AG08396 (cell line): Measurements from ENCODE around the gene SMPD3.
A peak's percentile ranks its signal among the peaks of the same experiment; 100 is the strongest.

Experiments used
- DNase-seq: peaks from one replicate; pipeline ENCODE4 v3.0.0; 2012; ENCODE audit warnings: low spot score, mixed read lengths

The SMPD3 gene

DNA sequence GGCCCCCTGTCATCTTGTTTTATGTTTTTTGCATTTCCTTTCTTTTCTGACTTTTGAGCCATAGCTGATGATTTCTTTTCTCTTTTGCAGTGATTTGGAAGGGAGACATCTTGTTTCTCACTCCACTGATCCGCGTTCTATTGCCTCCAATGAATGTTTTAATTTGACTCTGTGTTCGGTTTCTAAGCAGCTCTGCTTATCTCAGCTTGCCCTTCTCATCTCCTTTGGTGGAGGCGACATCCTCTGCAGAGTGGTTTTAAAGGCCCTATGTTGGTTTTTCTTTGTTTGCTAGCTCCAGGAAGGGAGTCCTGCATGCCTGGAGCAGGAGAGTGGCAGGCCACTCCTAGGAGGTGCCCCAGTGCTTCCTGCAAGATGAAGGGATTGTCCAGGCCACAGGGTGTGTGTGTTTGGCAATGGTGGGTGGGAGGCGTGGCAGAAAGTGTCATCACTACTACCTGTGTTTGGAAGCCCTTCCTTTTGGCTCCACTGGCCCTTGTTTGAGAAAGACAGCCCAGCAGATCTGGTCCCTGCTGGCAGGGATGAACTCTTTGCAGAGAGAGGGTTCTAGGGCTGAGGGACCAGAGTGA lies 13.6 kb downstream of the SMPD3 start:
- DNase-seq, result no peak

DNA sequence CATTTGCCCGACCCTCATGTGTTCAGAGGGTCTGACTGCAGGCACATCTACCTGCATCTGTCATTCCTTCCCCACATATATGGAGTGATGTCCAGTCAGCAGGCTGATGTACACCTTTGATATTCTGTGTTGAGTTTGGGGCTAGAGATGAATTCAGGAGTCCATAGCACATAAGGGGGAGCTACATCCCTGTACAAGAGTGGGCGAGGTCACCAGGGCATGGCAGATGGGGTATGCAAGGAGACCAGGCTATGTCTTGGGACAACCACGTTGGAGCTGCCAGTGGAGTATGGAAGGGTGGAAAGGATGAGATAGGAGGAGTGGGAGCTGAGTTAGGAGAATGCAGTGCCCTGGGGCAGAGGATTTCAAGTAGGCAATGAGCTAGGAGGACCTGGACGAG lies 15.0 kb downstream of the SMPD3 start:
- no peak for DNase-seq

DNA sequence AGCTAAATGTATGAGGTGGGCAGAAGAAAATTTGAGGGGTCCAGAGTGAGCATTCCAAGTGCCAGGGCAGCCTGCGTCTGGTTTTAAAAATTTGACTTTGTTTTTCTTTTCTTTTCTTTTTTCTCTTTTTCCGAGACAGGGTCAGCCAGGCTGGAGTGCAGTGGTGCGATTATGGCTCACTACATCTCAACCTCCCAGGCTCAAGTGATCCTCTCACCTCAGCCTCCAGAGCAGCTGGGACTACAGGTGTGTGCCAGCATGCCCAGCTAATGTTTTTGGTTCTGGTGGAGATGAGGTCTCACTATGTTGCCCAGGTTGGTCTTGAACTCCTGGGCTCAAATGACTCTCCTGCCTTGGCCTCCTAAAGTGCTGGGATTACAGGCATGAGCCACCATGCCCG lies 15.6 kb downstream of the SMPD3 start:
- no peak for DNase-seq

DNA sequence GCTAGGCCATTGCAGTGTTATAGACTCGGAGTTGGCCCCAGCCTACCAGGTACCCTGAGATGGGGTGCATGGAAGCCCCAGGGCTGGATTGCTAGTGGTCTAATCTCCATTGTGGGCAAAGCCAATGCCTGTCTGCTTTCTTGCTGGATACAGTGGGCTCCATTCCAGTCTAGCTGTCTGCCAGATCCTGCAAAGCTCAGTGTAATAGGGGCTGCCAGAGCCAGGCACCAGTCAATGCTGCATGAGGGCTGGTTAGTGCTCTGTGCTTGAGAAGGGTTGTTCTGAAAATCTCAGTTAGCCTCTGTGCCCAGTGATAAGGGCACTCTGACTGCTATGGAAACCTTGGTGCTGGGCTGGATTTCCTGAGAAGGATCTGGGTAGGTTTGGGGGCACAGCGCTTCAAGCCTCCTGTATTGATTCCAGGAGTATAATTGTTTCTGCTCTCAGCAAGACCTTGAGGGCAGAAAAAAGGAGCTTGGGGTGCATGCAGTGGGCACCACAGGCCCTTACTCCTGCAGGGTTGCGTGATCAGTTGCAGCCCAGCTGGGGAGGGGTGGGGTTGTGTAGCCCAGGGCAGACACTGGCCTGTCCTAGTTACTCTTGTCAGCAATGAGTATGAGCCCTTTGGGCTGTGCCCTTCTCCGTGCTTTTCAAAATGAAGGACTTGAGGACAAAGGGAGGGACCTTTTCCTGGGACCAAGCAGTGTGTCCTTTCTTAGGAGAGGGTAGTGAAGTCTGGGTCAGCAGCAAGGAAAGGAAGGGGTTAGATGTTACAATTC lies 19.0 kb downstream of the SMPD3 start:
- no peak for DNase-seq

DNA sequence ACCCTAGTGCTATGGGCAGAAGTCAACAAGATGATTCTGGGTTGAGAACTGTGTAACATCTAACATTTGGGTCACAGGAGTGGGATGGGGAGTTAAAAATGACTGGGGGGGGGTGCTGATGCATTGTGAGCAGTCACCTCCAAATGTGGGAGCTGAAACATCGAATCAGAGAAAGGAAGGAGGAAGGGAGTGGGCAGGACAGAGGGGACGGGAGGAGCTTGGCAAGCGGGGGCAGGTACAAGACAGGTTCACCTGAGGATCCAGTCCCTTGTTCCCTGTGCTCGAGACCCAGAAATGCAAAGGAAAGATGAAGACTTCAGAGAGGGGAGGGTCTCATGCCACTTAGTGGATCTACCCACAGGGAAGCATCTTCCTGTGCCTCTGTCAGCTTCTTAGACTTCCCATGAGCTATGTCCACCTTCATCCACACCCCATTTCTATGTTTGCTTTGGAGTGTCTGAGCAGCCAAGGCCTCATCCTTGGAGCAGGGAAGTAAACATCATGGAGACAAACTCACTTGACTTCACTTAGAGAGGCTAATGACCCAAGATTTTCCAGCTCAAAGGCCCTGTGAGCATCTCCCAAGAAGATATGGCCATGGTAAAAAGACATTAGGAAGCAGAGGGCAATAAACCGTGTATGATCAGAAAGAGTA lies 20.5 kb downstream of the SMPD3 start:
- DNase-seq, result no peak

DNA sequence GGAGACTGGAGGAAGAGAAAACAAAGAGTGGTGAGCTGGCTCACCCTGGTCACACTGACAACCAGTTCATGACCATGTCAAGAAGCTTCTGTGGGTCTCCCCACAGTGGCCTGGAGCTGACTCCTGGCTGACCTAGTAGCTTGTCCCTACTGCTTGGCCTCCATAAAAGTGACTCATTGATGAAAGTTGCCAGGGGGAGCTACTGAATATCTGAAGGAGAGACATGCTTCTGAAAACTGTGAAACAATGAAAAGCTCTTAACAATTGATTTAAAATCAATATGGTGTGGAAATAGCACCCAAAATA lies 22.0 kb downstream of the SMPD3 start:
- no peak for DNase-seq

DNA sequence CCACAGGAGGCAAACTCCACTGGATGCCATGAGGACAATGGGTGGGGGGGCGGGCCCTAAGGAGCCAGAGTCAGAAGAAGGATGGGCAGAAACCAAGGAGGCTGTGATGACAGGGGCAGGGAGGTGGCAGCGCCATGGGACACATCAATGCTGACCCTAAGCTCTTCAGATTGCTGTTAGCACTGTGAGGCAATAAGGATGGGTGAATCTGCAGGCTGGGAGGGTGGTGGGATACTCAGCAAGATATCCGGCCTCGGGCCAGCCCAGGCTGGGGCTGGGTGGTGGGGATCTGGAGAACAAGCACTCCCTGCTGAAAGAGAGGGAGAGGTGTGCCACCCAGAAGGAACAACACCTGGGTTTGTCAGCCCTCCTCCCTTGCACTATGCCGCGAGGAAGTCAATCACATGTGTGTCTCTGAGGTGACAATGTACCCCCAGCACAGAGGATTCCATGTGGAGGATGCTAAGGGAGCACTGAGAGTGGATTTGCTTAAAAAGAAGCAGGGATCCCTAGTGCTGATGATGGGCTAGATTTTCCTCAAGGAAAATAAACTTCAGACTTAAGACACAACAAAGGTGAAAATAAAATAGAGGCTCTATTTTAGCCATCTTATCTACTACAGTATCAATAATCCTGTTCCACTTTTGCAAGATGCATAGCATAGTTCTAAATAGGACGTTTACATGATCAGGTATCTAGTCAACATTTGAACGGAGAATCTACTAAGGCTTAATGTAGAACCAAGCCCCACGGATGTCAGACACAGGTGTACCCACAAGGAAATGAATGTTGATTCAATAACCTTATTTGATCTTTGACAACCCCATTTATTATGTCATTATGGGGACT lies 22.6 kb downstream of the SMPD3 start:
- no peak for DNase-seq

DNA sequence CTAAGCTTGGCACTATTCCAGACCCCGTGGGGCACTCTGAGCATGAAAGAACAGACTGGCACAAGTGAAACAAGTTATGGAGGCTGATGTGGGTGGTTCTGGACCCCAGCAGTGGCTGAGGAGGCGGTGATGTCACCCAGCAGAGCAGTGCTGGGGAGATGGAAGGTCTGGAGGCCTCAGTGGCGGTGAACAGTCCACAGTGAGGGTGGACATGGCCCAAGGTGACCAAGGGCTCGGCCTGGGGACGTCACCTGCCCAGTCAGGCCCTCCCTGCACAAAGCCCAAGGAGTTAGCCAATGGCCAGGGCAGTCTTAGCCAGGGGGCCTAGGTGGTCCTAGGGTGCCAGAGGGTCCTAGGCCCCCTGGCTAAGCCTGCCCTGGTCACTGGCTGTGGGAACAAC lies 24.5 kb downstream of the SMPD3 start:
- DNase-seq, result no peak

DNA sequence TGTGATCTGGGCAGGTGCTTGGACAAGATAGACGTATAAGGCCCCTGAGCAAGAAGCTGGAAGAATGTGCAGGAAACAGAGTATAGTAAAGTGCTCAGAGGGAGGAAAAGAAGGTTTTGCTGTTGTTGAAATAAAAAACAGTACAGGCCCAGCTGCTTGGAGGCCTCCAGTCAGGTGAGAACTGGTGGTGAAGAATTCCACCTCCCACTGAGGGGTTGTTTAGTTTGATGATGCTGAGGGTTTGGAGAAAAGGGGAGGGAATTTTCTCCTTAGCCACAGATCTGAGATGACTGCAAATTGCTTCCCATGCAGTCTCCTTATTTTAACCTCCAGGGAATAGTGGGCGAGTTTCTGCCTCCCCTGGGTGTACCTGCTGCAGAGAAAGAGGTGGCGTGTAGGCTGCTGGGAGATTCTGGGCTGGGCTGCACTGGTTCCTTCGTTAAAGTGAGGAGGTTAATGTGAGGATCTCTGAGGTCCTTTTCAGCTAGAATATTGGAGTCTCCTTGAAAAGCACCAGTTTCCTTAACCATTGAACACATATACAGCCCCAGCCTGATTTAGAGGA lies 25.8 kb downstream of the SMPD3 start:
- no peak for DNase-seq

DNA sequence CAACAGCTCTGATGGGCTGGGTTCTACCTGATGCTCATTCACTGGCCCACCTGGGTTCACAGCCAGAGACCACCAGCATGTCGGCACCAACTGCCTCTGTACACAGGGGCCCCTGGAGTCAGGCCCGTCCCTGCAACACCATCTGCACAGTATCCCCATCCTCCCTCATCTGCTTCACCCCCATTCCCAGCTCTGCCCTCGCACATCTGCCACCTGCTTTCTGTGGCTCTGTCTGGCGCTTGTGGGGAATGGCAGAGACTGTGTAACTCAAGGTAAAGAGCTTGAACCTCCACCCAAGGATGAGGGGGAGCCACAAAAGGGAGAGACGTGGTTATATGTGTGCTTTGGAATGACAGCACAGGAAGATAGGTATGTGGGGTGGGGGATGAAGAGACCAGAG lies 27.2 kb downstream of the SMPD3 start:
- no peak for DNase-seq

DNA sequence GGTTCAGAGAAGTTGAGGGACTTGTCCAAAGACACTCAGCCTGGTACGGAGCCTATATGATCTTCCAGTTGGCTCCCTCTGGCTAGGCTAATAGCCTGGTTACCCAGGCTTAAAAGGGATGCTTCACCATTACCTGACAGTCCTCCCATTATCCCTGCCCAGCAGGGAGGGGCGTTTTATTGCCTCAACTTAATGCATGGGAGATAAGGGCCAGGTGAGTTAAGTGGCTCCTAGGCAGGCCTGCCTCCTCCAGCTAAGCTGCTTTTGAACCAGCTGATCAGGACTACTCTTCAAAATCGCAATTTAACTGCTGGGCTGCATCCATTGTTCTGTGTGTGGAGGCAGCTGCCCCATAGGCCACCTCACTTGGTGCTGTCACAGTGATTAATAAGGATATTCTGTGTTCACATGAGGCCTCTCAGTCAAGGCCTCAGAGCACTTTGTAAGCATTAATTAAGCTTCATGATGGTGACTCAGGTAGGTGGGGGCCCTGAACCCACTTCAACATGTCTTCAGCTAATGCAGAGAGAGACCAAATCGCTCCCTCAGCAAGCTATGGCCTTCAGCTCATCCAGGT lies 27.9 kb downstream of the SMPD3 start:
- DNase-seq, result no peak

DNA sequence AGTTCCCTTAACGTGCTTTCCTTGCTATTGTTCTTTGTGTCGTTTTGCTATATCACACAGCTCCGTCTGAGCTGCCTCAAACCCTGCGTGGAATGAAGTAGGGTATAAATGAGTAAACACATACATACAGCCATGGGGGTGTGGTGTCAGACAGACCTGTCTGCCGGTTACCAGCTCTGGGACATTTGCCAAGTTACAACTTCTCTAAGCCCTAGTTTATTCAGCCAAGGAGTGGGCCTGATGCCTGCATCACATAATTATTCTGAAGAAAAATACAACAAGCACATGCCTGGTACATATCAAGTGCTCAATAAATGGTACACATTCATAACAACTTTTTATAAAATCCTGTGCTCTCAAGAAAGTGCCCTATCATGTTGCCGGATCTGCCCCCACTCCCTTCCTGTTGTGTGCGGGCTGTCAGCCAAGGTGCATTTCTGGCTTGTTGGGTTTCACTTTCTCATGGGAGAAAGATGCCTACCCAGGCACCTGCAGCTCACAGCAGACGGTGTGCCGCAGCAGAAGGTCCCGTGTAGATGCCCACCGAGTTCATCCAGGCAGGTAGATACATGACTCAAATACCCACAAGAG lies 30.5 kb downstream of the SMPD3 start:
- no peak for DNase-seq

DNA sequence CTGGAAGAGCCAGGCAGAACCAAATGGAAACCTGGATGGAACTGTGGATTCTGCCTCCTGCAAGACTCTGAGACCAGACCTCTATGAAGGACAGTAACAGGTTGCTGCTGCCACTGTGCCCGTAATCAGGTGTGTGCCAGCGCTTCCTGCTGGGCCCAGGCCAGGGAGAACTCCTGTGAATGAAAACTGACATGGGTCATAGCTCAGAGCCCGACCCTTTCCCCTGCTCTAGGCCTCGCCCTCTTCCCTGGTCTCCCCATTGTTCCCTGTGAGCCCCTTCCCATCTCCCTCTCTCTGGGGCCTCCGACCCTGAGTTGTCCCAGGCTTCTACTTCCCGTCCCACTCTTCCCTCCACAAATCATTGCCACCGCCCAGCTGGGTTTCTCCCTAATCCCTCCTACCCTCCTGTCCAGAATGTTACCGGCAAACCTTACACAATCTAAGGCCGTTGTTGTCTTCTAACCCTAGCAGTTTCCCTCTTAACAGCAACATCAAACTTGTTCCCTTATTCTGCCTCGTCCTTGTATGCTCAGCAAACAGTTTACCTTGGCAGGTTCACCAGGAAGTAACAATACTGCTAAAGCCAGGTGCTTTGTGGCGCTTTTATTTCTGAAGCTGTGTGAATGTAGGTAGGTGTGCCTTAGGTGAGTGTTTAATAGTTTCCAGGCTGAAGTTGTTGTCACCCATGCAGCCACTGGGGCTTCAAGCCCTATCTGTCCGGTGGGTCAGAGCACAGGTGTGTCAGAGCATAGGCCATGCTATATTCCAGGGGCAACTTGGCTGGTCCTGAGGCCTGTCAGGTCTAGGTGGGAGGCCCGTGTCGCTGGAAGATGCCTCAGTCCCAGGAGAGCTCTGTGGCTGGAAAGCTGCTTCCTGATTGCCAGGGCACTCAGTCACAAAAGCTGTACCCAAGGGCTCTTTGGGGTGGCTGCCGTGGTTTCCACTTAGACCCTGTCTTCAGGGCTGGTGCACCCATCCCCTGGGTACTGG lies 32.0 kb downstream of the SMPD3 start:
- DNase-seq, result no peak

DNA sequence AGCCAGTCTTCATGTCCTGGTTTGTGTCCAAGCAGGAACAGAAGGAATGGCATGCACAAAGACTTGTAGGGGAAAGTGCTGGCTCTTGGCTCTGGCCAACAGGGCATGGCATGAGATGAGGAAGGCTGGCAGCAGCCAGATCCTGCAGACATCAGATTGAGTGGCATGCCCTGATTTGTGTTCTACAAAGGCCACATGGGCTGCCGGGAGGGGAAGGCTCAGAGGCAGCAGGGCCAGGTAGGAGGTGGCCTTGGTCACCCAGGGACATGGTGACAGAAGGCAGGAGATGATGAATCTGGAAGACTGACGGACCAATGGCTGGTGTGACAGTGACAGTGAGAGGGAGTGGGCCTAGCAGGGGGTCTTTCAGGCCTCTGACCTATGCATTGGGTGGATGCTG lies 33.7 kb downstream of the SMPD3 start:
- DNase-seq, result no peak

DNA sequence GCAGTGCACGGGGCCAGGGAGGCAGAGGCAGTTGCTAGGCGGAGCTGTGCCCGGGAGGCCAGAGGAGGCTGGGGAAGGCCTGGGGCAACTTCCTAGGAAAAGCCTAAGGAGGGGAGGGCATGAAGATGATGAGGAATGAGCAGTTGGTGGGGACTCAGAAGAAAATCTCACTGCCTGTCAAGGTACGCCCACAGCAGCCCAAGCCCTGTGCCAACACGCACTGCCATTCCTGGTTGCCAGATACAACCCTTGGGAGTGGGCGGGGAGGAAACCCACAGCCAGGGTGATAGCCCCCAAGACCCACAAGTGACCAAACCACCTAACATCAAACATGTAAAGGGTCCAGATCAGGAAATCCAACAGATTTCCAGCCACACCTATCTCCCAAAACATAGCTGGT lies 36.2 kb downstream of the SMPD3 start:
- no peak for DNase-seq

DNA sequence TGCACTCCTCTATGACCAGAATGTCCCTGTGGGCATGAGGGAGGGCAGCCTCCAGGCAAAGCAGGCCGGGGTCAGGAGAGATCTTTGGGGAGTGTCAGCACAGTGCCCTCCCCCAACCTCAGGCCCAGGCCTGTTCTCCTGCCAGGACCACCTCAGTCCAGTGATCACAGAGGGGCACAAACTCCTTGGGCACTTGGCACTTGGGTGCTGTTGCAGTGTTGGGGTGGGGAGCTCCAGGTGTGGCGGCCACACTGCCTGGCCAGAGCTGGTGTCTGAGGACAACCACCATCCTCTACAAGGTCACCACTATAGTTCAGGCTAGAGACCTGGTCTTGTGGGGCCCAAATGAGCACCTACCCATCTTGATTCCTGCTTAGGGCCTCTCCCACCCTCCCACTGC lies 37.2 kb downstream of the SMPD3 start:
- DNase-seq, result no peak

DNA sequence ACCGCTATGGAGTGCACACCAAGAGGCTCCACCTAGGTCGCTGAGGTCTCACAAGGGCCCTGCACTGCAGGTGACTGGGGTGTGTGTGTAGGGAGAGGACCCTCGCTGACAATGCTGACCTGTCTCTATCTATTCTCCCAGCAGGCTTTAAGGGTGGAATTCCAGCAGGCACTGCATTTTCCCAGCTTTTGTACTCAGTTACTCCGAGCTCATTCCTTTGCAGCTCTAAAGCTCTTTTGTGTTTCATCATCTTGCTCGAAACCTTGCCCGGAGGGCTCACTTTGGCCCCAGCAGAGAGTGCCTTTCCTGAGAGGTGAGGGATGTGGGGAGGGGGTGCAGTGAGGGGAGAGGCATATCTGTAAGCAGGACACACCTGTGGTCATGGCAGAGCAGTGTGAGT lies 39.3 kb downstream of the SMPD3 start:
- DNase-seq, result no peak

DNA sequence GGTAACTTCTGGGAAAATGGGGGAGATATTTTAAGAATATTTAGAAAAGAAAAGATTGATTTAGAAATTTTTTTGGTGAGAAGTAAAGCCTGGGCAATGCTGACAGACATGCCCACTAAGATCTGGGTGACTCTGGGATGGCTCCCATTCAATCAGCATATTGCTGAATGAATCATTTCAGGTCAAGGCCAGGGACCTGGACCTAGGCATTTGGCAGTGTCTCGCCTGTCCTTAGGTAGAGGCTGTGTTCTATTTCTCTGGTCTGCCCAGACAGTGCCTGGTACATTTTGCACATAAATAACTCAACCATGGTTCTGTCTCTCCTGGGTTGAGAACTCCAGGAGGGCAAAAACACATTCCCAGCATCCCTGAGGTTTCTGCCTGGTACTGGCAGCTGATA lies 39.9 kb downstream of the SMPD3 start:
- DNase-seq, result no peak

DNA sequence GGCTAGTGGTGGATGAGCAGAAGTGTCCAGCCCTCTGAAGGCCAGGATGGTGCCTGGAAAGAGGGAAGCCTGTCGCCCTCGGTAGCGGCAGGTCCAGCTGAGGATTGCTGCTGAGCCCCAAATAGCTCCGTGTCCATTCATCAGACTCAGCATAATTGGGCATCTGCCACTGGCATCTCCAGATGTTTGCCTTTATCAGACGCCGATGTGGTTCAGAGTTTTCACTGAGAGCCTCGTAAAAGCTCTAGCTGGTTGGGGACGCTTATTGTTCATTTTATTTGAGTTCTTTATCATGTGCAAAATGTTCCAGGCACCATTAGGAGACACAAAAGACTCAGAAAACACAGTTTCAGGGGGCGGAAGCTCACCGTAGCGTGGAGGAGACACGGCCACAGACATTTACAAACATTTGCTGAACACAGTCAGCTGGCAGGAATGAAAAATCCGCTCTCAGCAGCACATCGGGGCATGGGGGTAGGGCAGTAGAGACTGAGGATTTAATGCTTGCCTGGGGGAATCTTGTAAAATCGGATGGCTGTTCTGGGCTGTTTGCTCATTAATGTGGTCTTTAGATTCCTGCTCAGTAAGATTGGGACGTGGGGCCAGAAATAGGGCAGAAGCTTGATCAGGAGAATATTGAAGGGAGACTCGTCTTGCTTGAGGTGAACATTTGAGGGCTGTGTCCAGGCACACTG lies 41.7 kb downstream of the SMPD3 start:
- DNase-seq, result peak; percentile 67
